GM12874 (cell line): Measurements from ENCODE around the gene ZNF576.

Experiments used
- CTCF ChIP-seq: IDR thresholded peaks from 2 replicates; pipeline ENCODE4 v1.5.1; 2011; ENCODE audit warnings: low read depth, mild to moderate bottlenecking, control low read depth, low read length, moderate library complexity; ENCODE audit not compliant: insufficient read depth

The ZNF576 gene

DNA sequence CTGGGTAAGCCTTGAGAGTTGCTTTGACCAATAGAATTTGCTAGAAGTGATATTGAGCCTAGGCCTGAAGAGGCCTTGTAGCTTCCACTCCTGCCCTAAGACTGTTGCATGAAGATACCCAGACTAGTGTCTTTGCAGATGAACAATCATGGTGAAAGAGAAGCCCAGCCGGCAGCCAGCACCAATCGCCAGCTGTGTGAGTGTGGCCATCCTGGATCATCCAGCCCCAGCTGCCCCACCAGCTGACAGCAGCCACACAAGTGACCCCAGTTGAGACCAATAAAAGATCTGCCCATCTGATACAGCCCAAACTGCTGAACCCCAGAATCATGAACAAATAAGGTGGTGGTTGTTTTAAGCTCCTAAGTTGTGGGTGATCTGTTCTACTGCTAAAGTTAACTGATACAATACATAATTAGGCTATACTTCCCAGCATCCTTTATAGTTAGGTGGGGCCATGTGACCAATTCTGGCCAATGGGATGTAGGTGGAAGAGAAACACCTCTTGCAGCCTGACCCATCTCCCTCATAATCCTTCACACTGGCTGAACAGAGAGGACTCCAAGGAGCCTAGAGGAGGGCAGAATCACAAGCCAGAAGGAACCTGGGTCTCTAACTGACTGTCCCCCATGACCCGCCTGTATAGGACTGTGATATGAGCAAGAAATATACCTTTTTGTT lies 32.4 kb downstream of the ZNF576 start:
- no peak for TF ChIP-seq CTCF

DNA sequence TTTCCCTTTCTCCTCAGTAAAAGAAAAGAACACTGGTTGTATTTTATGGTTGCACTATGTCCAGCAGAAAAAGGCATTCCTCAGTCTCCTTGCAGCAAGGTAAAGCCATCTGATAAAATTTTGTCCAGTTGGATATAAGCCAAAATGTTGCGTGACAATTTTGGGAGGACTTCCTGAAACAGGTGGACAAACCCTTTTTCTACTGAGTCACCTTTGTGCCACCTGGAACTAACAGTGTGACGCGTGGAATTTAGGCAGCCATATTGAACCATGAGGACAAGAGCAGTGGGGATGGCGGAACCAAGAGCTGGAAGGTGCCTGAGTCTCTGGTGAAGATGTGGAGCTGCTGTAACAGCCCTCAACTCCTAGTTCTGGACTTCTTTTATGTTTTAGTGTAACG lies 35.1 kb downstream of the ZNF576 start:
- no peak for TF ChIP-seq CTCF

GRCh38 chr19:43633520-43633919 lies 37.1 kb downstream of the ZNF576 start:
- no peak for TF ChIP-seq CTCF

GRCh38 chr19:43634068-43634467 lies 37.7 kb downstream of the ZNF576 start:
- TF ChIP-seq CTCF, result no peak

DNA sequence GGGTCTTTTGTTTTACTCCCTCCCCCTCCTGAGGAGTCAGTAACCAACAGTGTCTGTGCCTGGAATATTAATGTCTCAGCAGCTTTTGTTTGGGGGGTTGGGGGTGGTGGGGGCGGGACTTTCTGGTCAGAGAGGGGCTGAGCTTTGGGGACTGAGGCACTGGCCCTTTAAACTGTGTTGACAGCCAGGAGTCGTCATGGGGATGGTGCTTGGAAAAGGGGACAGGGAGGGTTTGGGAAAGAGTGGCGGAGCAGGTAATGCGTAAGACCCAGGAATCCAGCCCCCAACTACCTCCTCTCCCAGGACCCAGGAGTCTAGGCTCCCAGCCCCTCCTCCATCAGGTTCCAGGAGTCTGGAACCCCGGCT lies 38.1 kb downstream of the ZNF576 start:
- no peak for TF ChIP-seq CTCF

DNA sequence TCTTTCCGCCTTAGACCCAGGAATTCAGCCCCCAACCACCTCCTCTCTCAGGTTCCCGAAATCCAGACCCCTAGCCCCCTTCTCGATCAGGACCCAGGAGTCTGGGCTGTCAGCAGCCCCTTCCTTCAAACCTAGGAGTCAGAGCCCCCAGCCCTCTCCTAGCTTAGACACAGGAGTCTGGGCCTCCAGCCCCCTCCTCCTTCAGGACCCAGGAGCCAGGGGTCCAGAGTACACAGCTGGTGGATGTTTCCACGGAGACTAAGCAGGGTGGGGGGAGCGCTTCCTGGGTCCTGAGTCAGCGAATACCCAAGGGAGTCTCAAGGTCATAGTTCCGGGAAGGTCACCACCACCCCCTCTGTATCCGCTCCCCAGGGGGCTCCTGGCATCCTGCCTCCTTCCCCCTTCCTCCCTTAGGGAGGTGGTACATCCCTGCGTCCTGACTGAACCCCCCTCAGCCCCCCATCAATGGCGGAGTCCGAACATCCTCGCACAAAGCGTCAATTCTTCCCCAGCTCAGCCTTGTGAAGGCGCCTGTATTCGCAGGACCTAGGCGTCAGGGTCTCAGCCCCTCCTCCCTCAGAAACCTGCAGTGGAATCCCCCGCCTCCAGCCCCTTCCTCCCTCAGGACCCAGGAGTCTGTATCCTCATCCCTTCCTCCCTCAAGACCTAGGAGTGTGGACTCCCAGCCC lies 38.6 kb downstream of the ZNF576 start:
- no peak for TF ChIP-seq CTCF

- TF ChIP-seq CTCF, result no peak
Measured at GRCh38 chr19:43636121-43636683, 39.8 kb downstream of the ZNF576 start.
